ENCODE data around the gene CEP350.

DNA sequence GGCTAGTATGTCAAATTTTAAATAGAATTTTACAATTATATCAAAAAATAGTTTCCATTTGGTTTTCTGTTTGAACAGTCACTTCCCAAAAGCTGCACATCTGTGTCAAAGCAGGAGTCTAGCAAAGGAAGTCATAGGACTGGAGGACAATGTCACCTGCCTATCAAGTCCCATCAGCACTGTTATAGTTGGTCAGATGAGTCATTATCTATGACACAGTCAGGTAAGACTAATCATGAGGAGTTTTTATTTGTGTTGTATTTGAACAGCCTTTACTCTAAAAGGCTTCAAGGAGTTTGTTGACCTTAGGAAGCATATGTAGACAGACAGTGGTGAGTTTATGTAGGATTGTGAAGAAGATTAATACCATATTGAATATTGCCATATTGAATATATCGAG, 125.8 kb downstream of the CEP350 start:
- TF ChIP-seq, protein P1, sequence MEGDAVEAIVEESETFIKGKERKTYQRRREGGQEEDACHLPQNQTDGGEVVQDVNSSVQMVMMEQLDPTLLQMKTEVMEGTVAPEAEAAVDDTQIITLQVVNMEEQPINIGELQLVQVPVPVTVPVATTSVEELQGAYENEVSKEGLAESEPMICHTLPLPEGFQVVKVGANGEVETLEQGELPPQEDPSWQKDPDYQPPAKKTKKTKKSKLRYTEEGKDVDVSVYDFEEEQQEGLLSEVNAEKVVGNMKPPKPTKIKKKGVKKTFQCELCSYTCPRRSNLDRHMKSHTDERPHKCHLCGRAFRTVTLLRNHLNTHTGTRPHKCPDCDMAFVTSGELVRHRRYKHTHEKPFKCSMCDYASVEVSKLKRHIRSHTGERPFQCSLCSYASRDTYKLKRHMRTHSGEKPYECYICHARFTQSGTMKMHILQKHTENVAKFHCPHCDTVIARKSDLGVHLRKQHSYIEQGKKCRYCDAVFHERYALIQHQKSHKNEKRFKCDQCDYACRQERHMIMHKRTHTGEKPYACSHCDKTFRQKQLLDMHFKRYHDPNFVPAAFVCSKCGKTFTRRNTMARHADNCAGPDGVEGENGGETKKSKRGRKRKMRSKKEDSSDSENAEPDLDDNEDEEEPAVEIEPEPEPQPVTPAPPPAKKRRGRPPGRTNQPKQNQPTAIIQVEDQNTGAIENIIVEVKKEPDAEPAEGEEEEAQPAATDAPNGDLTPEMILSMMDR (conservative IDR thresholded peaks at IDR 0.05; ENCODE audit: low read length) = no peak
- no peak for TF ChIP-seq EZH2phosphoT487 (IDR thresholded peaks at IDR 0.05; ENCODE audit: borderline replicate concordance)
